Parathyroid adenoma (tissue), 2 donors: ENCODE results near the gene KAZN.
"Not testable (repeated sequence)": the region's sequence is repeated elsewhere in the genome, so short reads cannot be mapped to it uniquely, and the experiment has no call there.

Experiments
- H2AFZ ChIP-seq: fragments of 300-600 bp; sonication (generic); one replicate; pipeline ENCODE4 v1.7.0; 2017; ENCODE audit warnings: antibody characterized with exemption, mild to moderate bottlenecking
- H3K27ac ChIP-seq: fragments of 300-600 bp; sonication (generic); one replicate; pipeline ENCODE4 v1.7.0; 2017
- H3K27me3 ChIP-seq: fragments of 300-600 bp; sonication (generic); one replicate; pipeline ENCODE4 v1.7.0; 2017; ENCODE audit warnings: low read length; ENCODE audit not compliant: control insufficient read depth, insufficient read depth
- H3K36me3 ChIP-seq: fragments of 300-600 bp; sonication (generic); one replicate; pipeline ENCODE4 v1.7.0; 2017; ENCODE audit warnings: low read length; ENCODE audit not compliant: control insufficient read depth, insufficient read depth
- H3K4me1 ChIP-seq: fragments of 300-600 bp; sonication (generic); one replicate; pipeline ENCODE4 v1.7.0; 2017; ENCODE audit warnings: control low read depth
- H3K4me2 ChIP-seq: fragments of 300-600 bp; sonication (generic); one replicate; pipeline ENCODE4 v1.7.0; 2017; ENCODE audit warnings: low read length
- H3K4me3 ChIP-seq: fragments of 300-600 bp; sonication (generic); one replicate; pipeline ENCODE4 v1.7.0; 2017; ENCODE audit warnings: low read depth, low read length
- H3K79me2 ChIP-seq: fragments of 300-600 bp; sonication (generic); one replicate; pipeline ENCODE4 v1.7.0; 2017; ENCODE audit warnings: control low read depth
- H3K9ac ChIP-seq: fragments of 300-600 bp; sonication (generic); one replicate; pipeline ENCODE4 v1.7.0; 2017; ENCODE audit warnings: mild to moderate bottlenecking
- H3K9me3 ChIP-seq: fragments of 300-600 bp; sonication (generic); one replicate; pipeline ENCODE4 v1.7.0; 2017; ENCODE audit warnings: low read length; ENCODE audit not compliant: control insufficient read depth
- CTCF ChIP-seq: fragments of 300-600 bp; sonication (generic); IDR thresholded peaks from one replicate; pipeline ENCODE4 v1.7.0; 2017; ENCODE audit warnings: antibody characterized with exemption, mild to moderate bottlenecking
- donor health status: primary hyperparathyroidism.

The KAZN gene

GRCh38 chr1:15128520-15129313 lies 530.2 kb downstream of the KAZN start:
- Histone ChIP-seq H3K36me3 (no peaks in the 10 kb centered on the region), H3K9ac (no peak overlapping the region), H3K9me3 (no peaks in the 10 kb centered on the region), H3K4me2 (no peak overlapping the region), H3K4me1 (no peaks in the 10 kb centered on the region), H3K79me2 (no peaks in the 10 kb centered on the region), H3K27me3 (no peaks in the 10 kb centered on the region), H3K4me3 (no peak overlapping the region), H2AFZ (no peak overlapping the region), H3K27ac (no peak overlapping the region)
- TF ChIP-seq CTCF = peak; percentile 76

- H3K4me1 ChIP-seq = no peaks in the 10 kb centered on the region
- H3K4me3 ChIP-seq = no peak overlapping the region
- H3K9me3 ChIP-seq = no peaks in the 10 kb centered on the region
- no peaks in the 10 kb centered on the region for H3K36me3 ChIP-seq
- no peak overlapping the region for H3K27ac ChIP-seq
- no peaks in the 10 kb centered on the region for H3K79me2 ChIP-seq
- no peak overlapping the region for H3K4me2 ChIP-seq
- no peaks in the 10 kb centered on the region for H3K27me3 ChIP-seq
- H2AFZ ChIP-seq = no peak overlapping the region
- H3K9ac ChIP-seq = no peak overlapping the region
- TF ChIP-seq CTCF = no peak
Observed at GRCh38 chr1:15129944-15130343, 531.5 kb downstream of the KAZN start.

DNA sequence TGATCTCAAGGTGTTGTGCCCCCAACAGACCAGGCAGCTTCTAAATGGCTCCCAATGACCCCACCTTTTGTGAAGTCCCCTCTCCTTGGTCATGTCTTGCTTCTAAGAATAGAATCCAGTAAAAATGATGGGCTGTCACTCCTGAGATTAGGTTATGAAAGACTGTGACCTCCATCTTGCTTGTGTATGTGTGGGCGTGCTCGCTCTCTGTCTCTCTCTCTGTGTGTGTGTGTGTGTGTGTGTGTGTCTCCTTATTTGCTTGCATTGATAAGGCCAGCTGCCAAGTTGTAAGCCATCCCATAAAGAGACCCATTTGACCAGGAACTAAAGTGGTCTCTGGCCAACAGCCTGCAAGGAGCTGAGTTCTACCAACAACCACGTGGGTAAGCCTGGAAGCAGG lies 532.1 kb downstream of the KAZN start:
- no peaks in the 10 kb centered on the region for H3K9me3 ChIP-seq
- no peak overlapping the region for H3K9ac ChIP-seq
- H3K27ac ChIP-seq = no peak overlapping the region
- H3K4me1 ChIP-seq = no peaks in the 10 kb centered on the region
- H2AFZ ChIP-seq = no peak overlapping the region
- no peaks in the 10 kb centered on the region for H3K79me2 ChIP-seq
- TF ChIP-seq CTCF = no peak
- no peak overlapping the region for H3K4me2 ChIP-seq
- no peak overlapping the region for H3K4me3 ChIP-seq
- no peaks in the 10 kb centered on the region for H3K27me3 ChIP-seq
- H3K36me3 ChIP-seq = no peaks in the 10 kb centered on the region

DNA sequence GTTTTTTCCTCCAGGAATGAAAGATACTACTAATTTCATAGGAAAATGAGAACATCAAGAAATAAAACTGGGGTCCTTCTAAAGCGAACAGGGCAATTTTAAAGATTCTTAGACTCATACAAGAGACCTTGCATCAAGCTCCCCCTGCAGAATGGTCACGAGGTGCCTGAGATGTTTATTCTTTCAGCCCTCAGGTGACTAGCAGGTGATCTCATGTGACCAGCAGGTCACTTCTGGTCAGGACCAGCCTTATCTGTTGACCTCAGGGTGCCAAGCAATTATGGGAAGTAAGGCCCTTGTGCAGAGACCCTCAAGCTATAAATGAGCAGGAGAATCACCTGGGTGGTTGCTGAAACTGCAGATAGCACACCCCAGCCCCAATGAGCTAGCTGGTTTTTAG lies 534.5 kb downstream of the KAZN start:
- H3K27ac ChIP-seq = no peak overlapping the region
- TF ChIP-seq CTCF = no peak
- H3K4me1 ChIP-seq = no peaks in the 10 kb centered on the region
- no peaks in the 10 kb centered on the region for H3K27me3 ChIP-seq
- no peaks in the 10 kb centered on the region for H3K36me3 ChIP-seq
- H3K79me2 ChIP-seq = no peaks in the 10 kb centered on the region
- no peak overlapping the region for H2AFZ ChIP-seq
- H3K4me2 ChIP-seq = peak overlapping the region; percentile 32
- H3K9me3 ChIP-seq = no peaks in the 10 kb centered on the region
- H3K4me3 ChIP-seq = no peak overlapping the region
- no peak overlapping the region for H3K9ac ChIP-seq

DNA sequence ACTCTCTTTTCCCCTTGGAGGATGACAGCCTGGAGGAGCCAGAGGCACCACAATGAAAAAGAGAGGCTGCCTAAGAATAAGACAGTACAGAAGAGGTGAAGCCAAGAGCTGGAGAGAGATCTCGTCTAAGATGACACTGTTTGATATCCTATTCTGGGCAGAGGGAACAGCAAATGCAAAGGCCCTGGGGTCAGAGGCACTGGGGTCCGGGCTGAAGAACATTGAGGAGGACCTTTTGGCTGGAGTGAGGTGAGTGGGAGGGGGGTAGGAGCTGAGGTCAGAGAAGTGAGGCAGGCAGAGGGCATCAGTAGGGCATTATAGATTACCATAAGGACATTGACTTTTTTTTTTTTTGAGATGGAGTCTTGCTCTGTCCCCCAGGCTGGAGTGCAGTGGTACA lies 535.8 kb downstream of the KAZN start:
- Histone ChIP-seq H3K9ac (no peak overlapping the region), H3K4me1 (no peaks in the 10 kb centered on the region), H3K27ac (no peak overlapping the region), H3K36me3 (no peaks in the 10 kb centered on the region), H3K27me3 (no peaks in the 10 kb centered on the region), H3K4me3 (no peak overlapping the region), H3K4me2 (no peak overlapping the region), H3K9me3 (no peaks in the 10 kb centered on the region), H3K79me2 (no peaks in the 10 kb centered on the region), H2AFZ (no peak overlapping the region)
- TF ChIP-seq CTCF = no peak

DNA sequence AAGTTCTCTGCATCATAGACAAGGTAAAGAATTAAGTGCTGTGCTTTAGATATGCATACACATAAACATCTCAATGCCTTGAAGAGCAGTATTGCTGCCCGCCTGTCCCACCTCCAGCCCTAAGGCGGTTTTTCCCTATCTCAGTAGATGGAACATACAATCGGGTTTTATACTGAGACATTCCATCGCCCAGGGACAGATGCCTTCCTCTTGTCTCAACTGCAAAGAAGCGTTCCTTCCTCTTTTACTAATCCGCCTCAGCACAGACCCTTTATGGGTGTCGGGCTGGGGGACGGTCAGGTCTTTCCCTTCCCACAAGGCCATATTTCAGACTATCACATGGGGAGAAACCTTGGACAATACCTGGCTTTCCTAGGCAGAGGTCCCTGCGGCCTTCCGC lies 537.1 kb downstream of the KAZN start:
- H3K4me1 ChIP-seq, H3K4me3 ChIP-seq, H3K36me3 ChIP-seq, H3K27ac ChIP-seq, H3K9me3 ChIP-seq, H3K27me3 ChIP-seq, H3K79me2 ChIP-seq, H3K4me2 ChIP-seq, H3K9ac ChIP-seq, H2AFZ ChIP-seq: not testable (repeated sequence)
